H9 (cell line): ENCODE measurements around the gene APBA3. TPM values are rescaled to one million over a fixed set of nuclear protein-coding genes. Genes with fewer than 3 reads are reported as not detected.

Source experiments
- DNase-seq: peaks from one replicate; pipeline ENCODE4 v3.0.0-alpha.2; 2017
- H2AFZ ChIP-seq: one replicate; pipeline ENCODE4 v1.6.1; 2013; ENCODE audit warnings: mild to moderate bottlenecking, low read length, control low read depth, moderate library complexity
- H2AK5ac ChIP-seq: 2 replicates; pipeline ENCODE4 v1.6.1; 2013; ENCODE audit warnings: low read length, control low read depth, mixed read lengths; ENCODE audit not compliant: insufficient read length
- H2BK120ac ChIP-seq: one replicate; pipeline ENCODE4 v1.6.1; 2013; ENCODE audit warnings: low read depth, mild to moderate bottlenecking, low read length, control low read depth, inconsistent platforms; ENCODE audit not compliant: poor library complexity, severe bottlenecking
- H2BK12ac ChIP-seq: 2 replicates; pipeline ENCODE4 v1.6.1; 2013; ENCODE audit warnings: low read length, control low read depth, mixed read lengths, low read depth; ENCODE audit not compliant: insufficient read length
- H2BK15ac ChIP-seq: 2 replicates; pipeline ENCODE4 v1.6.1; 2013; ENCODE audit warnings: low read depth, low read length, control low read depth
- H2BK20ac ChIP-seq: one replicate; pipeline ENCODE4 v1.6.1; 2013; ENCODE audit warnings: low read depth, mild to moderate bottlenecking, low read length, control low read depth, inconsistent platforms; ENCODE audit not compliant: poor library complexity, severe bottlenecking
- H2BK5ac ChIP-seq: 2 replicates; pipeline ENCODE4 v1.6.1; 2013; ENCODE audit warnings: low read length, control low read depth, mixed read lengths; ENCODE audit not compliant: insufficient read length
- H3K14ac ChIP-seq: 2 replicates; pipeline ENCODE4 v1.6.1; 2013; ENCODE audit warnings: low read length, control low read depth; ENCODE audit not compliant: insufficient read depth
- H3K18ac ChIP-seq: 2 replicates; pipeline ENCODE4 v1.6.1; 2013; ENCODE audit warnings: low read depth, mild to moderate bottlenecking, mixed read lengths, low read length, control low read depth; ENCODE audit not compliant: insufficient read length
- H3K23ac ChIP-seq: 2 replicates; pipeline ENCODE4 v1.6.1; 2013; ENCODE audit warnings: low read length, control low read depth, mixed read lengths, low read depth; ENCODE audit not compliant: insufficient read length
- H3K23me2 ChIP-seq: 2 replicates; pipeline ENCODE4 v1.6.1; 2013; ENCODE audit warnings: low read depth, mild to moderate bottlenecking, mixed read lengths, low read length, control low read depth; ENCODE audit not compliant: insufficient read length, poor library complexity, severe bottlenecking
- H3K27ac ChIP-seq: 2 replicates; pipeline ENCODE4 v1.5.1; 2013; ENCODE audit warnings: low read length, control low read depth, mixed read lengths, low read depth; ENCODE audit not compliant: insufficient read length
- H3K27me3 ChIP-seq: 2 replicates; pipeline ENCODE4 v1.6.1; 2013; ENCODE audit warnings: low read length, control low read depth, inconsistent platforms; ENCODE audit not compliant: insufficient read depth
- H3K4ac ChIP-seq: 2 replicates; pipeline ENCODE4 v1.6.1; 2013; ENCODE audit warnings: low read depth, mild to moderate bottlenecking, control low read depth, inconsistent platforms, low read length, moderate library complexity
- H3K4me1 ChIP-seq: 2 replicates; pipeline ENCODE4 v1.6.1; 2013; ENCODE audit warnings: low read length, control low read depth, inconsistent platforms; ENCODE audit not compliant: insufficient read depth
- H3K4me2 ChIP-seq: 2 replicates; pipeline ENCODE4 v1.6.1; 2013; ENCODE audit warnings: low read length, control low read depth, mixed read lengths; ENCODE audit not compliant: insufficient read length, insufficient read depth
- H3K56ac ChIP-seq: 2 replicates; pipeline ENCODE4 v1.6.1; 2013; ENCODE audit warnings: low read depth, mild to moderate bottlenecking, mixed read lengths, low read length, control low read depth; ENCODE audit not compliant: insufficient read length
- H3K79me1 ChIP-seq: 2 replicates; pipeline ENCODE4 v1.6.1; 2013; ENCODE audit warnings: low read depth, mild to moderate bottlenecking, moderate library complexity, low read length, control low read depth, inconsistent platforms; ENCODE audit not compliant: insufficient read depth, poor library complexity, severe bottlenecking
- H3K79me2 ChIP-seq: 2 replicates; pipeline ENCODE4 v1.6.1; 2013; ENCODE audit warnings: low read length, control low read depth, inconsistent platforms; ENCODE audit not compliant: insufficient read depth
- H3K9ac ChIP-seq: 2 replicates; pipeline ENCODE4 v1.6.1; 2013; ENCODE audit warnings: low read length, control low read depth, mixed read lengths; ENCODE audit not compliant: insufficient read length; ENCODE audit errors: extremely low read depth
- H3K9me3 ChIP-seq: one replicate; pipeline ENCODE4 v1.6.1; 2013; ENCODE audit warnings: low read depth, low read length, inconsistent platforms; ENCODE audit not compliant: control insufficient read depth
- H3T11ph ChIP-seq: one replicate; pipeline ENCODE4 v1.6.1; 2013; ENCODE audit warnings: mild to moderate bottlenecking, low read length, control low read depth, inconsistent platforms
- H4K20me1 ChIP-seq: one replicate; pipeline ENCODE4 v1.6.1; 2013; ENCODE audit not compliant: control insufficient read depth, insufficient read length, insufficient read depth
- H4K5ac ChIP-seq: 2 replicates; pipeline ENCODE4 v1.6.1; 2013; ENCODE audit warnings: low read depth, mild to moderate bottlenecking, mixed read lengths, low read length, control low read depth; ENCODE audit not compliant: insufficient read length
- H4K8ac ChIP-seq: replicated peaks from 2 replicates; pipeline ENCODE4 v1.6.1; 2013; ENCODE audit warnings: low read length, control low read depth, mixed read lengths, low read depth; ENCODE audit not compliant: insufficient read length
- H4K91ac ChIP-seq: 2 replicates; pipeline ENCODE4 v1.6.1; 2013; ENCODE audit warnings: low read depth, mild to moderate bottlenecking, moderate library complexity, mixed read lengths, low read length, control low read depth; ENCODE audit not compliant: insufficient read length
- H3K27ac Mint-ChIP-seq, 3 experiments: 2 replicates in 2 of 3; 3 replicates in 1 of 3; pipeline ENCODE4 v1.8.0; 2020 to 2021; ENCODE audit warnings: mixed read lengths in 3 of 3, mild to moderate bottlenecking in 1 of 3, moderate library complexity in 1 of 3
- H3K27me3 Mint-ChIP-seq: 2 replicates; pipeline ENCODE4 v1.8.0; 2021; ENCODE audit warnings: low read depth, mild to moderate bottlenecking, moderate library complexity, mixed read lengths
- H3K36me3 Mint-ChIP-seq, 3 experiments: 2 replicates in 2 of 3; 3 replicates in 1 of 3; pipeline ENCODE4 v1.8.0; 2020 to 2021; ENCODE audit warnings: low read depth in 3 of 3, mixed read lengths in 3 of 3; ENCODE audit not compliant: insufficient read depth in 1 of 3
- H3K4me1 Mint-ChIP-seq, 2 experiments: 2 replicates each; pipeline ENCODE4 v1.8.0; 2020; ENCODE audit warnings: mixed read lengths in 2 of 2
- H3K4me3 Mint-ChIP-seq, 2 experiments: 2 replicates in 1 of 2; 3 replicates in 1 of 2; pipeline ENCODE4 v1.8.0; 2020 to 2021; ENCODE audit warnings: mild to moderate bottlenecking in 2 of 2, mixed read lengths in 2 of 2, moderate library complexity in 1 of 2
- H3K9me3 Mint-ChIP-seq, 2 experiments: 2 replicates in 1 of 2; 3 replicates in 1 of 2; pipeline ENCODE4 v1.8.0; 2020; ENCODE audit warnings: mild to moderate bottlenecking in 2 of 2, mixed read lengths in 2 of 2, moderate library complexity in 1 of 2
- CTCF ChIP-seq: fragments of 200-600 bp; sonication (generic); conservative IDR thresholded peaks from 3 replicates; pipeline ENCODE4 v1.8.0; 2021; ENCODE audit warnings: antibody characterized with exemption, mild to moderate bottlenecking
- WGBS: extraction: QIAGEN DNeasy Blood & Tissue Kit; methylation state at CpG from one replicate; pipeline ENCODE4 v1.1.7; 2013; ENCODE audit warnings: missing lambda C conversion rate, low lambda C conversion rate, mixed read lengths; ENCODE audit not compliant: insufficient read length; ENCODE audit errors: extremely low coverage; 5-methylcytosine and 5-hydroxymethylcytosine counted together
- total RNA-seq: library from RNA; stranded (reverse); gene quantifications from 2 replicates; pipeline ENCODE4 v1.2.1, GENCODE V29; 2021

APBA3 gene
- total RNA-seq, 1 experiment from 2014 or later = 21.8 TPM

- Histone ChIP-seq H2BK15ac (no peak overlapping the region), H3K56ac (no peak overlapping the region), H3K14ac (no peak overlapping the region), H3K4ac (no peak overlapping the region), H4K8ac (no peak overlapping the region), H3K4me2 (no peak overlapping the region), H2AK5ac (no peak overlapping the region), H3K79me1 (no peaks in the 10 kb centered on the region), H2BK120ac (no peak overlapping the region), H2BK20ac (no peak overlapping the region), H2BK5ac (no peak overlapping the region), H4K91ac (no peak overlapping the region), H3K9me3 (no peaks in the 10 kb centered on the region), H3K27ac (no peak overlapping the region), H4K5ac (no peak overlapping the region), H2BK12ac (no peak overlapping the region), H3K79me2 (no peaks in the 10 kb centered on the region), H4K20me1 (no peaks in the 10 kb centered on the region), H3K23me2 (no peaks in the 10 kb centered on the region), H3K18ac (no peak overlapping the region), H3K4me1 (no peaks in the 10 kb centered on the region), H3K9ac (no peak overlapping the region), H2AFZ (no peak overlapping the region), H3K27me3 (peaks cover 2% of the 10 kb centered on the region; the same call in 1 of the 2 replicates), H3K23ac (no peak overlapping the region), H3T11ph (no peak overlapping the region)
- peak overlapping the region in 1 of 2 experiments; percentile 2; a peak in 1 of 5 replicates for H3K4me3 Mint-ChIP-seq
- DNase-seq = peak; percentile 22
- H3K36me3 Mint-ChIP-seq = no peaks in the 10 kb centered on the region
- peaks cover 0 to 3% of the 10 kb centered on the region in 2 experiments; a peak in 4 of 5 replicates for H3K9me3 Mint-ChIP-seq
- peaks cover 68% of the 10 kb centered on the region for H3K27me3 Mint-ChIP-seq
- peak overlapping the region in 1 of 3 experiments; percentile 85; a peak in 2 of 7 replicates for H3K27ac Mint-ChIP-seq
- H3K4me1 Mint-ChIP-seq = peaks cover 5 to 8% of the 10 kb centered on the region in 2 experiments
- no peak for TF ChIP-seq CTCF
- WGBS = no CpG with 5 or more reads among the region's 16 CpGs
These were observed 27.7 kb upstream of the APBA3 start for GRCh38 chr19:3788996-3789778.
